ENCODE data around the gene SRSF2. TPM values are rescaled to one million over a fixed set of nuclear protein-coding genes. Genes with fewer than 3 reads are reported as not detected.
"Not testable (repeated sequence)": the region's sequence is repeated elsewhere in the genome, so short reads cannot be mapped to it uniquely, and the experiment has no call there.

The SRSF2 gene
- total RNA-seq, 1 experiment from 2014 or later = 328 TPM

- Histone ChIP-seq H3K36me3 (ENCODE audit: insufficient read depth, low read length) (peaks cover 9% of the 10 kb centered on the region; the same call in 1 of the 2 replicates), H3K4me1 (ENCODE audit: low read length) (peaks cover 33% of the 10 kb centered on the region), H3K27me3 (ENCODE audit: low read length) (no peaks in the 10 kb centered on the region), H2AFZ (ENCODE audit: low read length) (peak within 1 kb of the TSS; percentile 97), H3K9ac (ENCODE audit: low read length) (peak within 1 kb of the TSS; percentile 100), H3K27ac (ENCODE audit: low read length) (peak within 1 kb of the TSS; percentile 92), H3K9me3 (ENCODE audit: low read length) (no peaks in the 10 kb centered on the region), H3K4me3 (ENCODE audit: low read length) (peak within 1 kb of the TSS; percentile 97), H4K20me1 (ENCODE audit: insufficient read depth, low read depth, low read length) (peaks cover 11% of the 10 kb centered on the region; the same call in 1 of the 2 replicates), H3K9me2 (replicated peaks; ENCODE audit: insufficient read depth, low read length) (no peaks in the 10 kb centered on the region), H3K4me2 (ENCODE audit: low read depth, low read length, poor library complexity, severe bottlenecking) (peak within 1 kb of the TSS; percentile 93), H3K79me2 (ENCODE audit: low read length) (peaks cover 57% of the 10 kb centered on the region)
- DNase-seq = peak; percentile 94
These were observed 10.1 kb downstream of the SRSF2 start, which contains the start of gene METTL23 for GRCh38 chr17:76726776-76727718. Gene METTL23, plus strand, starts transcription at chr17:76726839. Its CDS starts 2,872 bp downstream, at chr17:76729711.

GRCh38 chr17:76726231-76726775, 10.8 kb downstream of the SRSF2 start, which contains the start of gene JMJD6:
Gene JMJD6, minus strand, starts transcription at chr17:76726606. Its CDS starts 131 bp downstream, at chr17:76726475.
- Histone ChIP-seq H3K9ac (ENCODE audit: low read length) (peak within 1 kb of the TSS; percentile 100), H3K9me2 (replicated peaks; ENCODE audit: insufficient read depth, low read length) (no peaks in the 10 kb centered on the region), H3K27ac (ENCODE audit: low read length) (peak within 1 kb of the TSS; percentile 92), H3K9me3 (ENCODE audit: low read length) (no peaks in the 10 kb centered on the region), H3K79me2 (ENCODE audit: low read length) (peaks cover 57% of the 10 kb centered on the region), H4K20me1 (ENCODE audit: insufficient read depth, low read depth, low read length) (peaks cover 8% of the 10 kb centered on the region; the same call in 1 of the 2 replicates), H2AFZ (ENCODE audit: low read length) (peak within 1 kb of the TSS; percentile 97), H3K4me3 (ENCODE audit: low read length) (peak within 1 kb of the TSS; percentile 97), H3K4me2 (ENCODE audit: low read depth, low read length, poor library complexity, severe bottlenecking) (peak within 1 kb of the TSS; percentile 93), H3K27me3 (ENCODE audit: low read length) (no peaks in the 10 kb centered on the region), H3K4me1 (ENCODE audit: low read length) (peaks cover 26% of the 10 kb centered on the region), H3K36me3 (ENCODE audit: insufficient read depth, low read length) (peaks cover 16% of the 10 kb centered on the region; the same call in 1 of the 2 replicates)
- peak; percentile 97 for DNase-seq

- peak overlapping the region; percentile 4 for H2AFZ ChIP-seq (ENCODE audit: low read length)
- peaks cover 8% of the 10 kb centered on the region; the same call in 1 of the 2 replicates for H4K20me1 ChIP-seq (ENCODE audit: insufficient read depth, low read depth, low read length)
- peaks cover 23% of the 10 kb centered on the region for H3K4me1 ChIP-seq (ENCODE audit: low read length)
These were observed 11.4 kb downstream of the SRSF2 start for GRCh38 chr17:76725580-76726230.

GRCh38 chr17:76723812-76724211, 13.3 kb downstream of the SRSF2 start:
- no peak for DNase-seq
- Histone ChIP-seq H3K4me1 (ENCODE audit: low read length) (peaks cover 19% of the 10 kb centered on the region), H3K4me3 (ENCODE audit: low read length) (no peak overlapping the region), H3K9me2 (replicated peaks; ENCODE audit: insufficient read depth, low read length) (no peaks in the 10 kb centered on the region), H4K20me1 (ENCODE audit: insufficient read depth, low read depth, low read length) (peaks cover 8% of the 10 kb centered on the region; the same call in 1 of the 2 replicates), H2AFZ (ENCODE audit: low read length) (no peak overlapping the region), H3K27ac (ENCODE audit: low read length) (no peak overlapping the region), H3K4me2 (ENCODE audit: low read depth, low read length, poor library complexity, severe bottlenecking) (no peak overlapping the region), H3K9ac (ENCODE audit: low read length) (no peak overlapping the region), H3K79me2 (ENCODE audit: low read length) (peaks cover 45% of the 10 kb centered on the region), H3K9me3 (ENCODE audit: low read length) (no peaks in the 10 kb centered on the region), H3K36me3 (ENCODE audit: insufficient read depth, low read length) (peaks cover 32% of the 10 kb centered on the region), H3K27me3 (ENCODE audit: low read length) (no peaks in the 10 kb centered on the region)

More at GRCh38 chr17:76725580-76726230, 11.4 kb downstream of the SRSF2 start:
- H3K9me2 ChIP-seq (replicated peaks; ENCODE audit: insufficient read depth, low read length) = no peaks in the 10 kb centered on the region
- no peaks in the 10 kb centered on the region for H3K9me3 ChIP-seq (ENCODE audit: low read length)
- peak overlapping the region; percentile 85 for H3K4me2 ChIP-seq (ENCODE audit: low read depth, low read length, poor library complexity, severe bottlenecking)
- H3K27me3 ChIP-seq (ENCODE audit: low read length) = no peaks in the 10 kb centered on the region
- H3K27ac ChIP-seq (ENCODE audit: low read length) = peak overlapping the region; percentile 59
- H3K79me2 ChIP-seq (ENCODE audit: low read length) = peaks cover 57% of the 10 kb centered on the region
- H3K4me3 ChIP-seq (ENCODE audit: low read length) = peak overlapping the region; percentile 97
- peak overlapping the region; percentile 83 for H3K9ac ChIP-seq (ENCODE audit: low read length)
- peak; percentile 86 for DNase-seq
- H3K36me3 ChIP-seq (ENCODE audit: insufficient read depth, low read length) = peaks cover 22% of the 10 kb centered on the region

DNA sequence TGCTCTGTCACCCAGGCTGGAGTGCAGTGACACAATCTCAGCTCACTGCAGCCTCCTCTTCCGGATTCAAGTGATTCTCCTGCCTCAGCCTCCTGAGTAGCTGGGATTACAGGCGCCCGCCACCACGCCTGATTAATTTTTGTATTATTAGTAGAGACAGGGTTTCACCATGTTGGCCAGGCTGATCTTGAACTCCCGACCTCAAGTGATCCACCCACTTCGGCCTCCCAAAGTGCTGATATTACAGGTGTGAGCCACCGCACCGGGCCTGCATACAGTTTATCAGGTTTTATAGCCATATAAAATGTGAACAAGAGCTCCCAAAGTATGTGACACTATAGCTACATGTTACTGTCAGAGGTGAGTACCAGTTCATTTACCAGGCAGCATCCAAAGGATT, 14.2 kb downstream of the SRSF2 start:
- Histone ChIP-seq H3K36me3 (ENCODE audit: insufficient read depth, low read length) (peaks cover 39% of the 10 kb centered on the region), H3K79me2 (ENCODE audit: low read length) (peaks cover 37% of the 10 kb centered on the region), H3K4me1 (ENCODE audit: low read length) (peaks cover 16% of the 10 kb centered on the region)
- H3K27me3 ChIP-seq (ENCODE audit: low read length); H3K9ac ChIP-seq (ENCODE audit: low read length); H3K4me2 ChIP-seq (ENCODE audit: low read depth, low read length, poor library complexity, severe bottlenecking); H3K27ac ChIP-seq (ENCODE audit: low read length); H3K4me3 ChIP-seq (ENCODE audit: low read length); H3K9me2 ChIP-seq (replicated peaks; ENCODE audit: insufficient read depth, low read length); H3K9me3 ChIP-seq (ENCODE audit: low read length); H4K20me1 ChIP-seq (ENCODE audit: insufficient read depth, low read depth, low read length); H2AFZ ChIP-seq (ENCODE audit: low read length); DNase-seq: not testable (repeated sequence)

- H2AFZ ChIP-seq (ENCODE audit: low read length) = no peak overlapping the region
- H3K27ac ChIP-seq (ENCODE audit: low read length) = no peak overlapping the region
- no peak overlapping the region for H3K9ac ChIP-seq (ENCODE audit: low read length)
- no peak overlapping the region for H3K4me2 ChIP-seq (ENCODE audit: low read depth, low read length, poor library complexity, severe bottlenecking)
- H3K9me2 ChIP-seq (replicated peaks; ENCODE audit: insufficient read depth, low read length) = no peaks in the 10 kb centered on the region
- peaks cover 39% of the 10 kb centered on the region for H3K36me3 ChIP-seq (ENCODE audit: insufficient read depth, low read length)
- H3K79me2 ChIP-seq (ENCODE audit: low read length) = peaks cover 30% of the 10 kb centered on the region
- peaks cover under 1% of the 10 kb centered on the region; the same call in 1 of the 2 replicates for H4K20me1 ChIP-seq (ENCODE audit: insufficient read depth, low read depth, low read length)
- H3K9me3 ChIP-seq (ENCODE audit: low read length) = no peaks in the 10 kb centered on the region
- peaks cover 9% of the 10 kb centered on the region for H3K4me1 ChIP-seq (ENCODE audit: low read length)
- H3K27me3 ChIP-seq (ENCODE audit: low read length) = no peaks in the 10 kb centered on the region
- no peak overlapping the region for H3K4me3 ChIP-seq (ENCODE audit: low read length)
- DNase-seq = no peak
These were observed 14.9 kb downstream of the SRSF2 start for GRCh38 chr17:76722279-76722678.

GRCh38 chr17:76721463-76721862, 15.7 kb downstream of the SRSF2 start:
- Histone ChIP-seq H3K36me3 (ENCODE audit: insufficient read depth, low read length) (peaks cover 39% of the 10 kb centered on the region), H3K4me2 (ENCODE audit: low read depth, low read length, poor library complexity, severe bottlenecking) (no peak overlapping the region), H3K4me3 (ENCODE audit: low read length) (no peak overlapping the region), H3K9me2 (replicated peaks; ENCODE audit: insufficient read depth, low read length) (no peaks in the 10 kb centered on the region), H3K27me3 (ENCODE audit: low read length) (no peaks in the 10 kb centered on the region), H3K27ac (ENCODE audit: low read length) (no peak overlapping the region), H3K9ac (ENCODE audit: low read length) (no peak overlapping the region), H3K9me3 (ENCODE audit: low read length) (no peaks in the 10 kb centered on the region), H4K20me1 (ENCODE audit: insufficient read depth, low read depth, low read length) (no peaks in the 10 kb centered on the region), H3K79me2 (ENCODE audit: low read length) (peaks cover 25% of the 10 kb centered on the region), H3K4me1 (ENCODE audit: low read length) (peaks cover 9% of the 10 kb centered on the region), H2AFZ (ENCODE audit: low read length) (no peak overlapping the region)
- no peak for DNase-seq

Data from Karpas-422 (cell line).